ENCODE data around the gene TRRAP.

TRRAP gene

GRCh38 chr7:98903246-98903645 is 24.9 kb downstream of the TRRAP start:
- DNase-seq = no peak

- no peak for DNase-seq
Measured at GRCh38 chr7:98907570-98907969, 29.2 kb downstream of the TRRAP start.

GRCh38 chr7:98908585-98908984 is 30.3 kb downstream of the TRRAP start:
- DNase-seq = no peak

- DNase-seq = no peak
Measured at GRCh38 chr7:98909487-98909886, 31.2 kb downstream of the TRRAP start.

GRCh38 chr7:98910427-98910826 is 32.1 kb downstream of the TRRAP start:
- DNase-seq = no peak

- no peak for DNase-seq
Measured at GRCh38 chr7:98911916-98912315, 33.6 kb downstream of the TRRAP start.

- DNase-seq = no peak
Measured at GRCh38 chr7:98913026-98913425, 34.7 kb downstream of the TRRAP start.

- DNase-seq = no peak
Measured at GRCh38 chr7:98913612-98914011, 35.3 kb downstream of the TRRAP start.

- no peak for DNase-seq
Measured at GRCh38 chr7:98917331-98917730, 39.0 kb downstream of the TRRAP start.

- DNase-seq = no peak
Measured at GRCh38 chr7:98921608-98922372, 43.5 kb downstream of the TRRAP start.

GRCh38 chr7:98922392-98923187 is 44.3 kb downstream of the TRRAP start:
- no peak for DNase-seq

- no peak for DNase-seq
Measured at GRCh38 chr7:98923512-98923911, 45.2 kb downstream of the TRRAP start.

GRCh38 chr7:98927125-98927524 is 48.8 kb downstream of the TRRAP start:
- DNase-seq = no peak

- peak in 1 of 2 donors; percentile 4 for DNase-seq
Measured at GRCh38 chr7:98930464-98930863, 52.1 kb downstream of the TRRAP start.

GRCh38 chr7:98930921-98931320 is 52.6 kb downstream of the TRRAP start:
- DNase-seq = peak; percentile 24 to 31

- no peak for DNase-seq
Measured at GRCh38 chr7:98933321-98933720, 55.0 kb downstream of the TRRAP start.

GRCh38 chr7:98934267-98934666 is 55.9 kb downstream of the TRRAP start:
- no peak for DNase-seq

- DNase-seq = no peak
Measured at GRCh38 chr7:98935811-98936210, 57.5 kb downstream of the TRRAP start.

GRCh38 chr7:98943336-98943735 is 65.0 kb downstream of the TRRAP start:
- no peak for DNase-seq

GRCh38 chr7:98944386-98944785 is 66.1 kb downstream of the TRRAP start:
- no peak for DNase-seq

- DNase-seq = no peak
Measured at GRCh38 chr7:98945852-98946251, 67.5 kb downstream of the TRRAP start.

- no peak for DNase-seq
Measured at GRCh38 chr7:98946389-98946788, 68.1 kb downstream of the TRRAP start.

GRCh38 chr7:98949336-98950044 is 71.2 kb downstream of the TRRAP start:
- no peak for DNase-seq

- DNase-seq = no peak
Measured at GRCh38 chr7:98955992-98956391, 77.7 kb downstream of the TRRAP start.

Measured in activated CD4-positive, alpha-beta T cell treated with anti-CD3 and anti-CD28 coated beads for 4 hours (primary cell).